ENCODE results near the gene BCHE. TPM values are rescaled to one million over a fixed set of nuclear protein-coding genes. Genes with fewer than 3 reads are reported as not detected.
"Not testable (repeated sequence)": the region's sequence is repeated elsewhere in the genome, so short reads cannot be mapped to it uniquely, and the experiment has no call there.

Gene BCHE
- total RNA-seq, 1 experiment from 2014 or later: 53.8 TPM

DNA sequence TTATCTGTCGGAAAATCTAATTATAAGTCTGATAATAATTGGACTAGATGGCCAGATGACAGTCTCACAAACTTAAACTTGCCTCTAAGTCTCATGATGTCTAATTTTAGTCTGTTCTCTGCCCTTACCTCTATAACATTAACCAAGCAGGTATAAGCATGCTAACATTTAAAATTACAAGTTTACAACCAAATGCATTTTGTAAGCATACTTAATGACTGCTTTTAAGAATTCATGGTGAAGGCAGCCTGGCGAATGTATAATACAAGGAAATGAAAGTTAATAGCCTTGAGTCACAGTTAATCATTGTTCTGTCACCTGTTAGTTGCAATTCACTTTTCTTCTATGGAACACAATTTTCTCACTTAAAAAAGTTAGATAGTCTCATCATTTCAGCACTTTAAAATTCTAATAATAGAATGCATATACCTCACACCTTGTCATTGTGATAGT, 16.5 kb downstream of the BCHE start:
- DNase-seq (ENCODE audit: extremely low read depth, low read depth): no peak

DNA sequence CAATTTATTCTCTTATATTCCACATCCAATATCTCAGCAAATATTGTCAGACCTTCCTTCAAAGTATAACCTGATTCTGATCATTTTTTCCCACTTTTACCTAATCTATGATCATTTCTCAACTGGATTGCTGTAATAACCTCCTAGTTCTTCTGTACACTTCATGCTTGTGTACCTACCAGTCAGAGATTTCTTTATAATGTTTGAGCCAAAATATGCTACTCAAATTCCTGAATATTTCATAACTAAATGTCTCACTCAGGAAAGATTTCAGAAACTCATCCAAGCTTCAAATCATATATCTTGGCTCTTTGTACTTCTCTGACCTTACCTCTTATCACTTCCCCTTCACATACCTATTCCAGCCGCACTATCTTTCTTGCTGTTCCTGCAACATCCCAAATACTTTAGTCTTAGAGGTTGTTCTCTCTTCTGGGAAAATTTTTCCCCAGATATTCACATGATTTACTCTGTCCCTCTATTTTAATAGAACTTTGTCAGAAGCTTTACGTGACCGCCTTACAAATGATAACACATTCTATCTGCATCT, 20.0 kb downstream of the BCHE start:
- DNase-seq (ENCODE audit: extremely low read depth, low read depth): no peak

DNA sequence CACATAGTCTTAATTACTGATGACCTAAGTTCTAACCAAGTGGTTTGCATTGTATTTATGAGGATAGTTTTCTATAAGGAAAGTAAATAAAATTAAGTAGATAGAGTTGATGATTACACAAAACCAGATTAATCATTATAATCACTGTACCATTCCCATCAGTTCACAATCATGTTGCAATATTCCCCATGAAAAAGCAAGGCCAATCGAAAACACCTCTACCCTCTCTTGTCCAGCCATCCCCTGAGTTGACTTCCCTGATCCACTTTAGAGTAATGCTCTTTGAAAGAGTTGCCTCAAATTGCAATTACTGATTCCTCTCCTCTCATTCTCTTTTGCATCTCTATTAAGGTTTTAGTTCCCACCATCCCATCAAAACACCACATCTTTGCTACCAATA, 21.0 kb downstream of the BCHE start:
- DNase-seq (ENCODE audit: extremely low read depth, low read depth): no peak

DNA sequence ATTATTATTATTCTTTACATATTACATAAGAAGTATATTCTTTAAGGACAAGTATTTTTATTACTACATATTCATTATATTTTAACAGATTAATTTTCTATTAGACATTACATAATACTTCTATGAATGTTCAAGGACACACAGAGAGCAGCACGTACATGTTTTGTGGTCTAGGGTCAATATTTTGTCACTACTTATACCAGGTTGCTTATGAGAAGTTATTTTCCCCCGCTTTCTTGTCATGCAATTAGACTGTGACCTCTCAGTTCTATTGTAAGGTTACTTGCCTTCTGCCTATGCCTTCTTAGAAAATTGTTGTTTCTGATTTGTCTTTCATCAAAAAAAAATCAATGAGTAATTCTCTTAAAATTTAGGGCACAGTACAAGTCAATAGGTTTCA, 21.5 kb downstream of the BCHE start:
- DNase-seq (ENCODE audit: extremely low read depth, low read depth): no peak

DNA sequence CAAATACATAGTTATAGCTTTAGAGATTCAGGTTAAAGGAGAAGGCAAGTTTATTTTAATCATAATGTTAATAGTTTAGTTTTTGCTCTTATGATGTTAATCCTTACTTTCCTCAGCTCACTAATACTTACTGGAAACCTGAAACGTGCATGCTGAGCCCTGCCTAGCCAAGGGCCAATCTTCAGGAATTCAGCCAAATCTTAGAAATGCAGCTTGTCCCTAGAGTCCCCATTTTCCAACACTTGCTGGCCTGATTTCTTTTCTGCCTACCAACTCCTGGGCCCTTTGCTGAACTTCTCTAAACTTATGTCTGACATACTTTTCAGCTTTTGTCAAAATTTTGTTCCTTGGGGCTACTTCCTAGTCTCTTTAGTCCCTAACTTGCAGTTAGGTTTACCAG, 22.8 kb downstream of the BCHE start:
- DNase-seq (ENCODE audit: extremely low read depth, low read depth): no peak

DNA sequence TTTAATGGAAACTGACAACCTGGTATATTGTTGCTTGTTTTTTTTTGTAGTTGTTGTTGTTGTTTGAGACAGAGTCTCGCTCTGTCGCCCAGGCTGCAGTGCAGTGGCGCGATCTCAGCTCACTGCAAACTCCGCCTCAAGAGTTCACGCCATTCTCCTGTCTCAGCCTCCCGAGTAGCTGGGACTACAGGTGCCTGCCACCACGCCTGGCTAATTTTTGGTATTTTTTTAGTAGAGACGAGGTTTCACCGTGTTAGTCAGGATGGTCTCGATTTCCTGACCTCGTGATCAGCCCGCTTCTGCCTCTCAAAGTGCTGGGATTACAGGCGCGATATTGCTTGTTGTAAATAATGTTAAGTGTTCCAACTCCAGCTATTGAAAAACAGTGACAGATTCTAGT, 29.3 kb downstream of the BCHE start:
- not testable (repeated sequence) for DNase-seq (ENCODE audit: extremely low read depth, low read depth)

DNA sequence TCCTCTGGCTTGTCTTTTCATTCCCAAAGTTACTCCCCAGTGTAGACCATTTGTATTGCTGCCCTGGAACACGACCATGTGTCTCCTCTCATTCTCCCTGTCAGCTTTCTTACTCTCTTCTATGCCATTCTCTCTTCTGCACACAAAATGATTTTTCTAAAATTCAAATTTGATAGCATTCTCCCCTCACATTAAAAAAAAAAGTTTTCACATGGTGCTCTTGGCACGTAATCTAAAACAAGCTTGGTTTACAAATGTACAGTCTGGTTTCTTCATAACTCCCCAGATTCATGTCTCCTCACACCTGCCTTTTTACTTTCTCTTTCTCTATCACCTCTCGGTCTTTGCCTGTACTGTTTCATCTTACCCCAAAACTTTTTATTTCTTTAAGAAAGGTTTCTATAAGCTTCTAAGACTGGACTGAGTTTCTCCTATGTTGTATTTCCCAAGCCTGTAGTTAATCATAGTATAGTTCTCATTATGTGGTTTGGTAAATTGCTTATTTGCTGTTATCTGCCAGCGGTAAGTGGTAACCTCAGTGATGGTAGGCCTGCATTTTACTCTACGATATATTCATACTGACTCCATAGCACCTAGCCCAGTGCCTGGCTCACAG, 31.2 kb downstream of the BCHE start:
- peak; percentile 29 for DNase-seq (ENCODE audit: extremely low read depth, low read depth)

DNA sequence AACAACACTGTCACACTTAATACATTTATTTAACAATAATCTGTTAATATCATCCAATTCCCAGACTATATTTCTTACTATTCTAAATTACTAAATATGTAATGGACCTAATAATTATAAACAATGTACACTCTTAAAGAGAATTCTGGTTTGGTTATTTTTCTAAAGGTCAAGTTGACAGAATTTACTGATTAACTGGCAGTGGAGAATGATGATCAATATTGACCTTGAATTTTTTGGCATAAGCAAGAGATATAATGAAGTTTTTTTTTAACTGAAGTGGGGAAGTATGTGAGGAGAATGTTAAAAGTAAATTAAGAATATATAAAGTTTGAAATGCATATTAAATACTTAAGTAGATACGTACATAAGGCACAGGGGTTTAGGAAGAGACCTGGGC, 33.8 kb downstream of the BCHE start:
- no peak for DNase-seq (ENCODE audit: extremely low read depth, low read depth)

DNA sequence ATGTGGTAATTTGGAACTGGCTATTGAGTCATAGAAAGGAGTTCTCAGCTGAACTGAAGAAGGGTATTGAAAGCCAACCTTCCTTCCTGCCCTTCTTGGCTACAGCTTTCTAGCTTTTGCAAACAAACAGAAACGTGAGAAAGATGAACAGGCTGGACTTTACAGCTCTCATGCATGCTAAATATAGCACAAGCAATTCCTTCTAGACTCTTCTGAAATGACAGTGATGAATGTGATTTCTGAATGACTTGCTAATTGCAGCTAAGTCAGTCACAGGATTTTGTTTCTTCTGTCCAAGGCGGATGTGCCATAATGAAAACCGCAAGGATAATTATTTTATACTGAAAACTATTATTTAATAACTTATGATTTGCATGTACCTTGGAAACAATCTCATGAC, 36.3 kb downstream of the BCHE start:
- no peak for DNase-seq (ENCODE audit: extremely low read depth, low read depth)

DNA sequence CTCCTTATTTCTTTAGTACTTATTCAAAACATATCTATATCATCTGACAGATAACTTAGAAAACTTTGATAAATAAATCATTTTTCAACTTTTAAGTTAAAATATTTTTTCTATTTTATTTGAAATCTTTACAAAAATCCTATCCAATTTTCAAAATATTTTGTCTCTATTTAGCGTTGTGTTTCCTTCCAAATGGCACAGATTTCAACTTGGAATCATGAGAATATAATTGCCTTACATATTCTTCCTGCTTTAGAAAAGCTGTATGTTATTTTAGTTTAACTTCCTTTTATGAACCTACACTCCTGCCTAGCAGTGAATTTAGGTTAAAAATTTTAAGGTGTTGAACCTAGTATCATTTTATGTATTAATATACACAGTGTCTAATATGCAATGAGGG, 38.2 kb downstream of the BCHE start:
- no peak for DNase-seq (ENCODE audit: extremely low read depth, low read depth)

DNA sequence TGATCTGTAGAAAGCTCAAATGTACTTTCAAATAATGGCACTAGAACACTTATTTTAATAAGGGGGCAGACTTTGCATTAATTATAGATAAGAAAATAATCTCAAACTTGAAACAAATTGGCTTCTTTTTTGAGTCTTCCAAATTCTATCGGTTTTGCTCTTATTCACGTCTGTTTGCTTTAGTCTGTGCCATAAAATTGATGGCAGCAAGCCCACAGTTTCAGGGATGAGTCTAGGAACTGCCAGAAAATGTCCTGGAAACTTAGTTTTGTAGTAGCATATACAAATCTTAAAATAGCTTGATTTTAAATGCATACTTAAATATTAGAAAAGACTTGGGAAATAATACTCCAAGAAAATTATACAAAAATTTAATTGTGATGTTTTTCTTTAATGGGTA, 39.7 kb downstream of the BCHE start:
- no peak for DNase-seq (ENCODE audit: extremely low read depth, low read depth)

DNA sequence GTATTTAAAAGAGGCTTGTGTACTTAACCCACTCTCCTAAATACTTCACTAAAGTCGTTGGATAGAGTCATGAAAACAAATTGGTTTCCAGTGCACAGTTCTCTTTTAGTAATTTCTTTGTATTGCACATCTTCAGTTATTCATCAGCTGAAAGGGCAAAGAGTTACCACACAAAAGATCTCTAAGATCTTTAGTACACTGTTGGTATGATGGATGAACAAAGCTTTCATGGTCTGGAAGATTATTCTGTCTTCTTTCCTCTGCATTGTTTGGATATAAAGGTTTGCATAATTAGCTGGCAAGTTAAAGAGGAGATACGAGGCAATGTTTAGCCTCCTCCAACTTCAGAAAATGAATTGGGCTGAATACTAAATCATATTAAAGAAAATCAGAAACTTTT, 40.5 kb downstream of the BCHE start:
- DNase-seq (ENCODE audit: extremely low read depth, low read depth): no peak

DNA sequence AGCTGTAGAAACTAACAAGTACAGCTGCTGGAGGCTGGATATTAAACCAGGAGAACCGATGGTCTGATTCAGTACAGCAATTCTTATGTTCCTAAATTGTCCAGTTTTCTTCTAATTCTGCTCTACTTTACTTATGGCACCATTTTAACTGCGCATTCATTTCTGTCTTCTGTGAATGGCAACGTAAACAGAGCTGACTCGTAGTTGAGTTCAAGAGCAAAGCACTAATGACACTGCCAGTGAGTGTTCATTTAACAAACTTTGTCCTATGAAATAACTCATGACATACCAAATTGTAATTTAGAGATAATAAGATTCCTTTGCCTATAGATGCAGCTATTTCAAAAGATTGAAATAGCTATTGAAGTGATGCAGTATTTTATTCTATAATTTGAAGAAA, 48.7 kb downstream of the BCHE start:
- no peak for DNase-seq (ENCODE audit: extremely low read depth, low read depth)

DNA sequence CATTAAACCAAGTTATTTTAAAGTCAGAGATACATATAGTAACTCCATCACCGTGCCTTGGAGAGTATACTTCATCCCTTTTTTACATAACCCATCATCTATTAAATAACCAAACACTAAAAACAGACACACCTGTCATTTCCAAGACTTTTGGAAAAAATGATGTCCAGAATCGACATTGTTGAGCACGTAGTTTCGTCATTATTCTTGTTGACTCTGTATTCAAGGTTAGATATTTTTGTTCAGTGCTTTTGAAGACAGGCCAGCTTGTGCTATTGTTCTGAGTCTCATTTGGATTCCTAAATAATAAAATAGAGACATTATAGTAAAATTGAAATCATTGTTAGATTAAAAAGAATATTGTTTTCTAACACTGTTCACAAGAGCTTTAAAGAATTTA, 51.2 kb downstream of the BCHE start:
- DNase-seq (ENCODE audit: extremely low read depth, low read depth): no peak

DNA sequence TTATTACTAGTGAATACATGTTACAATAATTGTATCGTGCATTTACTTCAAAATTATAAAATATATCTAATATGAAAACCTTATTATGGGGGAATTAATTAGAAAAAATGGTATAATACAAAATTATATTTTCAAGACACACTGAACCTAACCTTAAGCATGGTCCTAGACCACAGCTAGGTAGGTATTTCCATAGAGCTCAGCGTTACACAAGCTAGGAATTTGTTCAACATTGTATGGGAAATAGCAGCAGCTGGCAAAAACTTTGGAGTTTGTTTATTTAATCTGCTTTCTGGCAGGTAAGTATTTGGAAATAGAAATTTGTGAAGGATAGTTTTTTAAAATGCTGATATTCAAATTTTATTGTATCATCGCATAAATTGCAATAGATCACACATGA, 52.9 kb downstream of the BCHE start:
- DNase-seq (ENCODE audit: extremely low read depth, low read depth): no peak

DNA sequence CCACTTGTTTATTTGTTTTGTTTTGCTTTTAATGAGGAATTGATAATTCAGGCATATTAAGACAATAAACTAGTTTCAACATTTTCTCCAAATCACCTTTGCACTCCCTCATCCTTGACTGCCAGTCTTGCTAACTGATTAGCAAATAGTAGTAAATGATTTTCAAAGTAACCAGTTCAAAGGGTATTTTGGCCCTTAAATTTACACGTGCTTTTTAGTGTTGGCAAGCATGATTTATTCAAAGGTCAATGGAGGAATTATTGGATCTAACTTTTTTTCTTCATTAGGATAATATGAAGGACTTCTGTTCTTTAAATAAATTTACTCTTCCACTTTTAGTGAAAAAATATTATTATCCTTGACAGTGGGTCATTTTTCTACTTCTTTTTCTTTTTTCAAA, 53.8 kb downstream of the BCHE start:
- DNase-seq (ENCODE audit: extremely low read depth, low read depth): no peak

DNA sequence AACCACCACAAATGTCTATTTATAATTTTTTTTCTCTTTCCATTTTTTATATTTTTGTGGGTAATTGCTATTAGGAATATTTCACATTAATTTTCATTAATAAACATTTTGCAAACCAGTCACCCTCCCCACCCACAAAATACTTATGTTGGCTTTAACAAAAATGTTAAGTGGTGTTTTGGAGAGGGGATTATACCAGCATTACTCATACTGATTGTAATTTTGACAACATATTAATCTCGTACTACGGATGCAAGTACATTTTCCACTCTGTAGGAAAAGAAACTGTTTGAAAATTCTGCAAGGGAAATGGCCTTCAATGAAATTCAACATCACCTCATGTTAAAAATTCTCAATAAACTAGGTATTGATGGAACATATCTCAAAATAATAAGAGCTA, 58.3 kb downstream of the BCHE start:
- no peak for DNase-seq (ENCODE audit: extremely low read depth, low read depth)

DNA sequence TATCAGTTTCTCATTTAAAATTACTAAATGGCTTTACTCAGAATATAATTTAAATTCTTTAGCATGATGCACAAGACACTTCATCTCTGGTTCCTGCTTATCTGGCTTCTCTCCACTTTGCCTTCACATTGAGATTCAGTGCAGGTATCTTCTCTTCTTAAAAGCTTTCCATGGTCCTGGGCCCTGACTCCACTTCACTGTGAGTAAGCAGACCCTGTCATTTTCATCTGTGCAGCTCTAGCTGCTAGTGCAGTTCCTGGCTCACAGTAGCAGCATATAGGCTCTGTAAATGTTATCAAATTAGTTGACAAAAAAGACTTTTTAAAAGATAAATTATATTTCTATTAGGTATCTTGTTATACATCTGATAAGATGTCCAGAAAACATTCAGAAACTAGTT, 58.8 kb downstream of the BCHE start:
- no peak for DNase-seq (ENCODE audit: extremely low read depth, low read depth)

DNA sequence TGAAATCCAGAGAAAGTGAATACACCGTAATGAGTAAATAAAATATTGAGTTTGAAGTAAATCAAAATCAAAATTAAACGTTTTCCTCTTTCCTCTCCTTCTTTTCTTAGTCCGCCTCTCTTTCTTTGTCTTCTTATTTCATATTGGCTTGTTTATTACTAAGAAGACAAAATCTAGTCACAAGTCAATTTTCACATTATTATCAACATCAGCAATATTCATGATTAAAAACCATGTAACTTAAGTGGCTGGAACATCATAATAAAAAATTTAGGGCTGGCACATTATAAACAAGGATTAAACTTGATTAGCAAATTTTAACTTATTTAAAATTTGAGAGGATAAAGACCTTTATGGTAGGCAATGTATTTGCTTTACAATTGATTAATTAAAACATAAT, 61.4 kb downstream of the BCHE start:
- no peak for DNase-seq (ENCODE audit: extremely low read depth, low read depth)

DNA sequence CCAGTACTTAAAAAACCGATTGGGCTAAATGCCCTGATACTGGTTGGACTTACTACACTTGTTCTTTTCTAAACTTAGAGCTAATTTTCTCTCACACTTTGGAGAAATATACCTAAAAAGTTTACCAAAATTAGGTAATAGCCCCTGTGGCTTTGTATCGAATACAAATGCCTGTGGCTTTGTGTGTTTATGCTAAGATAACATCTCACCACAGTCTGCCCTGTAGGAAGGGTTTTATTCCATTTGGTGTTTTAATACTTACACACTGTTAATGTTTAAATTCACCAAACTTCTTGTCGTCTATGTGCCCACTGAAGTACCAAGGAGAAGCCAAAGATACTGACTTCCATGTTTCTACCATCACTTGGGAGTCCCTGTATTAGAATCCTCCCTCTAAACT, 66.4 kb downstream of the BCHE start:
- no peak for DNase-seq (ENCODE audit: extremely low read depth, low read depth)

DNA sequence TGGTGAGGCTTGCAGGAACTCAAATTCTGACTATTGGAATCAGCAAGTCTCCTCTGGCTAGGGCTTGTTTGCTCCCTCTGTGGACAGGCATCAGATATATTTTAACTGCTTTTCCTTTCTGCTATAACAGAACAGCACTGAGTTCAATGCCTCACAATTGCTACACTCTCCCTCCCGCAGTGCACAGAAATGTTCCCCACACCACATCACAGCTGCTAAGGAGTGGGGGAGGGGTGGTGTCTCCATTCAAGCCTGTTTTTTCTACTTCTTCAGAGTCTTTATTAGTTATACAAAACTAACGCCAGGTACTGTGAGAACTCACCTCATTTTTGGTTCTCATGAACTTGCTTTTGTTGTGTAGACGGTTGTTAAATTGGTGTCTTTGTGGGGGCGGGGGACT, 68.5 kb downstream of the BCHE start:
- no peak for DNase-seq (ENCODE audit: extremely low read depth, low read depth)

DNA sequence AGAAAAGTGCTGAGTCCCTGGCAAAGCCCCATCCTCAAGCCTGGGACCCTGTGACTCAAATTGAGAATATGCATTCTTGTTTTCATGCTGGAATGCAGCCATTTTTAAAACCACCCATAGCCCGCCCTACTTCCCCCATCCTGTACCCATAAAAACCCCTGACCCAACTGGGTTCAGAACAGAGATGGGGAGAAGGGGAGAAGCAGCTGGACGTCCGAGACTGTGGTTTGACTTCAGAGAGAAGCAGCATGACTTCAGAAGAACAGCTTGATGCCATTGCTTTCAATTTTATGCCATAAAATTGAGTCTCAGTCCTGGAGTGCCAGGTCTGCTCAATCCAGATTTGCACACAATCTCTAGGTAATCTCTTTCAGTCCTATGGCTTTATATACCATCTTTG, 78.2 kb downstream of the BCHE start:
- DNase-seq (ENCODE audit: extremely low read depth, low read depth): no peak

DNA sequence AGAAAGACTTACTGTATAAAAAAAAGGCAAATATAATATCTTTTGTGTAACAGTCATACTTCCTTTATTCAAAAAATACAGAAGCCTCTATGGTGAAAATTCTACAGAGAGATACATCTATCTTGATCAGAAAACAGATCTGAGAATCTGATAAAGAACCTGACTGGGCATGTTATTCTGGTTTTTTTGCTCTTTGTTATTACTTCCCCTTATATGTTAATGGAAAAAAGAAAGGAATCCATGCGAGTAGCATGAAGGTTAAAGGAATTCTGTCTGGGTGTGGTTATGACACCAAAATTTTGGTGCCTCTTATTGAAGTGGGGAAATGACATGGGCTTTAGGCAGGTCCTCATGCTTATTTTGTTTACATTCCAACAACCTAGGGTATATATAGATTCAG, 81.7 kb downstream of the BCHE start:
- DNase-seq (ENCODE audit: extremely low read depth, low read depth): no peak
